ENCODE measurements around the gene PAK6.

DNA sequence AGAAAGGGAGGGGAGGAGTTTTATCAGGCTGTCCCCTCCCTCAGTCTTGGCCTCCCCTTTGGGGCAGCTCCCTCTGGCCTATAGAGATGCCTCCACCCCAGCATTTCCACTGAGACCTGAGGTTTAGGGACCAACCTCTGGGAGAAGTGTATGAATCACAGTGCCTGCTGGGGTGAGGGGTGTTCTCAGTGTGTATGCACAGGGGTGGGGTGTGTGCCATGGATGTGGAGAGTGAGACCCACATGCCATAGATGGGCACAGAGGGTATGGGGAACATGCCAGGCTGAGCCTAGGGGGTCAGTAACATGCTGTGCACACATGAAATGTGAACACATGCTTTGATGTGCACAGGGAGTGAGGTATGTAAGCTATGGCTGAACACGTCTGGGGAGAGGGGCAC, 56.4 kb downstream of the PAK6 start:
- TF ChIP-seq, protein P1, sequence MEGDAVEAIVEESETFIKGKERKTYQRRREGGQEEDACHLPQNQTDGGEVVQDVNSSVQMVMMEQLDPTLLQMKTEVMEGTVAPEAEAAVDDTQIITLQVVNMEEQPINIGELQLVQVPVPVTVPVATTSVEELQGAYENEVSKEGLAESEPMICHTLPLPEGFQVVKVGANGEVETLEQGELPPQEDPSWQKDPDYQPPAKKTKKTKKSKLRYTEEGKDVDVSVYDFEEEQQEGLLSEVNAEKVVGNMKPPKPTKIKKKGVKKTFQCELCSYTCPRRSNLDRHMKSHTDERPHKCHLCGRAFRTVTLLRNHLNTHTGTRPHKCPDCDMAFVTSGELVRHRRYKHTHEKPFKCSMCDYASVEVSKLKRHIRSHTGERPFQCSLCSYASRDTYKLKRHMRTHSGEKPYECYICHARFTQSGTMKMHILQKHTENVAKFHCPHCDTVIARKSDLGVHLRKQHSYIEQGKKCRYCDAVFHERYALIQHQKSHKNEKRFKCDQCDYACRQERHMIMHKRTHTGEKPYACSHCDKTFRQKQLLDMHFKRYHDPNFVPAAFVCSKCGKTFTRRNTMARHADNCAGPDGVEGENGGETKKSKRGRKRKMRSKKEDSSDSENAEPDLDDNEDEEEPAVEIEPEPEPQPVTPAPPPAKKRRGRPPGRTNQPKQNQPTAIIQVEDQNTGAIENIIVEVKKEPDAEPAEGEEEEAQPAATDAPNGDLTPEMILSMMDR (IDR thresholded peaks at IDR 0.05; ENCODE audit: low read length), result no peak
- no peak for TF ChIP-seq EZH2 (optimal IDR thresholded peaks at IDR 0.05; ENCODE audit: low read depth, low read length)
